Measurements from ENCODE around the gene CAPN2.
"Not testable (repeated sequence)": the region's sequence is repeated elsewhere in the genome, so short reads cannot be mapped to it uniquely, and the experiment has no call there.

- TF ChIP-seq, protein P1, sequence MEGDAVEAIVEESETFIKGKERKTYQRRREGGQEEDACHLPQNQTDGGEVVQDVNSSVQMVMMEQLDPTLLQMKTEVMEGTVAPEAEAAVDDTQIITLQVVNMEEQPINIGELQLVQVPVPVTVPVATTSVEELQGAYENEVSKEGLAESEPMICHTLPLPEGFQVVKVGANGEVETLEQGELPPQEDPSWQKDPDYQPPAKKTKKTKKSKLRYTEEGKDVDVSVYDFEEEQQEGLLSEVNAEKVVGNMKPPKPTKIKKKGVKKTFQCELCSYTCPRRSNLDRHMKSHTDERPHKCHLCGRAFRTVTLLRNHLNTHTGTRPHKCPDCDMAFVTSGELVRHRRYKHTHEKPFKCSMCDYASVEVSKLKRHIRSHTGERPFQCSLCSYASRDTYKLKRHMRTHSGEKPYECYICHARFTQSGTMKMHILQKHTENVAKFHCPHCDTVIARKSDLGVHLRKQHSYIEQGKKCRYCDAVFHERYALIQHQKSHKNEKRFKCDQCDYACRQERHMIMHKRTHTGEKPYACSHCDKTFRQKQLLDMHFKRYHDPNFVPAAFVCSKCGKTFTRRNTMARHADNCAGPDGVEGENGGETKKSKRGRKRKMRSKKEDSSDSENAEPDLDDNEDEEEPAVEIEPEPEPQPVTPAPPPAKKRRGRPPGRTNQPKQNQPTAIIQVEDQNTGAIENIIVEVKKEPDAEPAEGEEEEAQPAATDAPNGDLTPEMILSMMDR (IDR thresholded peaks at IDR 0.05; ENCODE audit: insufficient read depth, low read length, poor library complexity, severe bottlenecking), result not testable (repeated sequence)
- not testable (repeated sequence) for TF ChIP-seq EZH2phosphoT487 (conservative IDR thresholded peaks at IDR 0.05; ENCODE audit: low read length)
Measured at GRCh38 chr1:223740038-223740736, 27.8 kb downstream of the CAPN2 start.

All from SU-DHL-6 (cell line).